ENCODE results near the gene ZDHHC6.

ZDHHC6 gene

DNA sequence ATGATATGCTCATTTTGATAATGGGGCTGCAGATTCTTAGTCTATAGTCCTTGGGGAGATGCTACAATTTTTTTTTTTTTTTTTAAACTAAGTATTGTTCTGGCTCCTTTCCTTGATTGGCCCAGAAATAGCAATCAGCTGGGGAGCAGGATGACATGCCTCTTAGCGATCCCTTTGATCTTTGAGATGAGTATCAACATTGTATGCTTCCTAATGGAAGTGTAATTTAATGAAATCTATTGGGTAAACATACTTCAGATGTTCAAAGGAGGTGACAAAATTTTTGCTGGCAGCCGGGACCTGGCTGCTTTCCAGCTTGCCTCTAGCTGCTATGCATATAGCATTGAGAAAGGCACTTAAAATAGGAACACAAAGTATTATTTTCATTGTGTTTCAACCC is 43.8 kb upstream of the ZDHHC6 start:
- no peak overlapping the region for H3K4me2 ChIP-seq (ENCODE audit: low read depth, low read length, poor library complexity, severe bottlenecking)
- H3K9me3 ChIP-seq (ENCODE audit: insufficient read depth, low read depth, low read length) = no peaks in the 10 kb centered on the region
- no peak overlapping the region for H3K4me3 ChIP-seq (ENCODE audit: low read length, poor library complexity, severe bottlenecking)
- peaks cover 4% of the 10 kb centered on the region for H4K20me1 ChIP-seq (ENCODE audit: insufficient read depth, low read length, poor library complexity, severe bottlenecking)
- no peaks in the 10 kb centered on the region for H3K27me3 ChIP-seq (ENCODE audit: insufficient read depth, low read length, poor library complexity, severe bottlenecking)
- H3K4me1 ChIP-seq (ENCODE audit: insufficient read depth, low read length, poor library complexity, severe bottlenecking) = no peaks in the 10 kb centered on the region
- no peaks in the 10 kb centered on the region; the same call in 1 of the 2 replicates for H3K79me2 ChIP-seq (ENCODE audit: insufficient read depth, low read length)
- no peak overlapping the region for H3K9ac ChIP-seq (ENCODE audit: low read depth, low read length, poor library complexity, severe bottlenecking)
- H3K9me2 ChIP-seq (replicated peaks; ENCODE audit: low read depth, low read length) = no peaks in the 10 kb centered on the region
- no peaks in the 10 kb centered on the region for H3F3A ChIP-seq (ENCODE audit: low read depth)
- no peaks in the 10 kb centered on the region for H3K36me3 ChIP-seq (ENCODE audit: insufficient read depth, low read length)
- no peak for TF ChIP-seq EZH2phosphoT487 (IDR thresholded peaks at IDR 0.05; ENCODE audit: borderline replicate concordance)
- TF ChIP-seq, protein P1, sequence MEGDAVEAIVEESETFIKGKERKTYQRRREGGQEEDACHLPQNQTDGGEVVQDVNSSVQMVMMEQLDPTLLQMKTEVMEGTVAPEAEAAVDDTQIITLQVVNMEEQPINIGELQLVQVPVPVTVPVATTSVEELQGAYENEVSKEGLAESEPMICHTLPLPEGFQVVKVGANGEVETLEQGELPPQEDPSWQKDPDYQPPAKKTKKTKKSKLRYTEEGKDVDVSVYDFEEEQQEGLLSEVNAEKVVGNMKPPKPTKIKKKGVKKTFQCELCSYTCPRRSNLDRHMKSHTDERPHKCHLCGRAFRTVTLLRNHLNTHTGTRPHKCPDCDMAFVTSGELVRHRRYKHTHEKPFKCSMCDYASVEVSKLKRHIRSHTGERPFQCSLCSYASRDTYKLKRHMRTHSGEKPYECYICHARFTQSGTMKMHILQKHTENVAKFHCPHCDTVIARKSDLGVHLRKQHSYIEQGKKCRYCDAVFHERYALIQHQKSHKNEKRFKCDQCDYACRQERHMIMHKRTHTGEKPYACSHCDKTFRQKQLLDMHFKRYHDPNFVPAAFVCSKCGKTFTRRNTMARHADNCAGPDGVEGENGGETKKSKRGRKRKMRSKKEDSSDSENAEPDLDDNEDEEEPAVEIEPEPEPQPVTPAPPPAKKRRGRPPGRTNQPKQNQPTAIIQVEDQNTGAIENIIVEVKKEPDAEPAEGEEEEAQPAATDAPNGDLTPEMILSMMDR (conservative IDR thresholded peaks at IDR 0.05; ENCODE audit: low read length) = no peak
- no peak overlapping the region for H2AFZ ChIP-seq (ENCODE audit: low read length)

DNA sequence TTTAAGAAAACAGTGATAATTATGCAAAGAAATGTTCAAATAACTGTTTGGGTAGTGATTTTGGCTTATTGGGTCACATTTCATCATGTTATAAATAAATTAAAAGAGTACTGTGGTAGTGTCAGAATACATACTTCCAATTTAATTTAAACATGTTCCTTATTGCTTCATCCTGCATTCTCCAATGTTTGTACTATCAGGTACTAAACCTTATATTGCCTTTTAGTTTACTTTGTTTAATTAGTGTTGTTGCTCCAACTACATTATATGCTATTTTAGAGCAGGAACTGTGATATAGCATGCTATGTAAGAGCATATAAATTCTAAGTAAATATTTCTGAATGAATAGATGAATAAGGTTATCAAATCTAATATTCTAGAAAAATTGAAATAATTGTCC is 41.2 kb upstream of the ZDHHC6 start:
- Histone ChIP-seq H2AFZ (ENCODE audit: low read length) (no peak overlapping the region), H3K9ac (ENCODE audit: low read depth, low read length, poor library complexity, severe bottlenecking) (no peak overlapping the region), H3K79me2 (ENCODE audit: insufficient read depth, low read length) (no peaks in the 10 kb centered on the region; the same call in 1 of the 2 replicates), H3K4me3 (ENCODE audit: low read length, poor library complexity, severe bottlenecking) (no peak overlapping the region), H3K4me2 (ENCODE audit: low read depth, low read length, poor library complexity, severe bottlenecking) (no peak overlapping the region), H3K9me2 (replicated peaks; ENCODE audit: low read depth, low read length) (no peaks in the 10 kb centered on the region), H4K20me1 (ENCODE audit: insufficient read depth, low read length, poor library complexity, severe bottlenecking) (peaks cover 4% of the 10 kb centered on the region), H3F3A (ENCODE audit: low read depth) (no peaks in the 10 kb centered on the region), H3K36me3 (ENCODE audit: insufficient read depth, low read length) (no peaks in the 10 kb centered on the region), H3K4me1 (ENCODE audit: insufficient read depth, low read length, poor library complexity, severe bottlenecking) (no peaks in the 10 kb centered on the region), H3K27me3 (ENCODE audit: insufficient read depth, low read length, poor library complexity, severe bottlenecking) (no peaks in the 10 kb centered on the region), H3K9me3 (ENCODE audit: insufficient read depth, low read depth, low read length) (no peaks in the 10 kb centered on the region)
- no peak for TF ChIP-seq EZH2phosphoT487 (IDR thresholded peaks at IDR 0.05; ENCODE audit: borderline replicate concordance)
- TF ChIP-seq, protein P1 (conservative IDR thresholded peaks at IDR 0.05; ENCODE audit: low read length) = no peak

DNA sequence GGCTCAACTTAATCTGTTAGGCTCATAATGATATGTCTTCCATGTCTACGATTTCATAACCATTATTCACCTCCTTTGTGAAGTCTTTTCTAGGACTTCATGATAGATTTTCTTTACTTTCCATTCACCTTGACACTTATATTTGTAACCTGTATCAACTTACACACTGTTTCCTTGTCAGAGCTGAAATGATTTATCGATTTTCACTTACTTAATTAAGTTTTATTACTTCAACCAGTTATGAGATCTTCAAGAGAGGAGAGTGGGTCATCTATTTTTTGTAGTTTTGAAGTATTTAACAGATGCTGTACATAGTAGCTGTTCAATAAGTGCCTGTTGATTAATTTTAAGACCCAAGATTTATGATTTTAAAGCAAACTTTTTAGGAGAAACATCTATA is 37.7 kb upstream of the ZDHHC6 start:
- Histone ChIP-seq H3K9me2 (replicated peaks; ENCODE audit: low read depth, low read length) (no peaks in the 10 kb centered on the region), H4K20me1 (ENCODE audit: insufficient read depth, low read length, poor library complexity, severe bottlenecking) (no peaks in the 10 kb centered on the region), H3K4me3 (ENCODE audit: low read length, poor library complexity, severe bottlenecking) (no peak overlapping the region), H2AFZ (ENCODE audit: low read length) (no peak overlapping the region), H3K9me3 (ENCODE audit: insufficient read depth, low read depth, low read length) (no peaks in the 10 kb centered on the region), H3K4me2 (ENCODE audit: low read depth, low read length, poor library complexity, severe bottlenecking) (no peak overlapping the region), H3K4me1 (ENCODE audit: insufficient read depth, low read length, poor library complexity, severe bottlenecking) (no peaks in the 10 kb centered on the region), H3K27me3 (ENCODE audit: insufficient read depth, low read length, poor library complexity, severe bottlenecking) (no peaks in the 10 kb centered on the region), H3K9ac (ENCODE audit: low read depth, low read length, poor library complexity, severe bottlenecking) (no peak overlapping the region), H3K79me2 (ENCODE audit: insufficient read depth, low read length) (no peaks in the 10 kb centered on the region; the same call in 1 of the 2 replicates), H3F3A (ENCODE audit: low read depth) (no peaks in the 10 kb centered on the region), H3K36me3 (ENCODE audit: insufficient read depth, low read length) (no peaks in the 10 kb centered on the region)
- no peak for TF ChIP-seq EZH2phosphoT487 (IDR thresholded peaks at IDR 0.05; ENCODE audit: borderline replicate concordance)
- TF ChIP-seq, protein P1 (conservative IDR thresholded peaks at IDR 0.05; ENCODE audit: low read length) = no peak
